AG10803 (cell line): Measurements from ENCODE around the gene PCSK7.

Experiments used
- DNase-seq: peaks from one replicate; pipeline ENCODE4 v3.0.0; 2010; ENCODE audit warnings: low read depth
- H3K4me3 ChIP-seq: 2 replicates; pipeline ENCODE4 v1.5.1; 2011; ENCODE audit warnings: mild to moderate bottlenecking, low read length, control low read depth
- TF ChIP-seq, protein P1 (sequence below): conservative IDR thresholded peaks from 2 replicates; pipeline ENCODE4 v1.5.1; 2011; ENCODE audit warnings: mild to moderate bottlenecking, low read length, control low read depth, inconsistent platforms

Gene PCSK7

DNA sequence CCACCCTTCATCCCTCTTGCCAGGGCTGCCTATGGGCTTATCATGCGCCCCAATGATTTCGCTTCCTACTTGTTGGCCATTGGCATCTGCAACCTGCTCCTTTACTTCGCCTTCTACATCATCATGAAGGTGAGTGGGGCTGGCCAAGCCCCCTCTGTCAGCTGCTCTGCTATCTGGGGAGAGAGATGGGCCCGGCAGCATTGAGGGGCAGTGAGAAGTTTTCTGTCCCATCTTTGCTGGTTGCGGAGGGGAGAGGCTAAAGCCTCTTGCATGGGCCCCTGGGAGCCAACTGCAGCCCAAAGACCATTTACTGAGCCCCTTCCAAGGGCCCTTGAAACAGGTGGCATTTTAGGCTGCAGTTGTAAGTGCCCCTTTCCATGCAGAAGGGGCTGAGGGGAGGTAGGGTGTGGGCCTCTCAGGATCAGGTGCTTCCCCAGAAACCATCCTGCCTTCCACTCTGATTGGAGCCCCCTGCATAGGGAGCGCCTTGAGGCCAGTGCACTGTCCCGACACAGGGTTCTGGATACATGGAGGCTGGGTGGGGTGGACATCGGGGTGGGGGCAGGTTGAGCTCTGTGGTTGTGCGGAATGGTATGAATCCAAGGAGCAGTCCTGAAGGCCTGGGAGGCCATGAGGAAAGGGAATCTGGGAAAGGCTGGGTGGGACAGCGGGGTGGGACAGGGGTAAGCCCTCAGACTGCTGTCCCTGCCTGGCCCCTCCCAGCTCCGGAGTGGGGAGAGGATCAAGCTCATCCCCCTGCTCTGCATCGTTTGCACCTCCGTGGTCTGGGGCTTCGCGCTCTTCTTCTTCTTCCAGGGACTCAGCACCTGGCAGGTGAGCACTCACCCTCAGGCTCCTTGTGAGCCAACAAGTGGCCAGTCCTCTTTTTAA is 38.5 kb downstream of the PCSK7 start:
- H3K4me3 ChIP-seq, result no peak overlapping the region
- TF ChIP-seq, protein P1, sequence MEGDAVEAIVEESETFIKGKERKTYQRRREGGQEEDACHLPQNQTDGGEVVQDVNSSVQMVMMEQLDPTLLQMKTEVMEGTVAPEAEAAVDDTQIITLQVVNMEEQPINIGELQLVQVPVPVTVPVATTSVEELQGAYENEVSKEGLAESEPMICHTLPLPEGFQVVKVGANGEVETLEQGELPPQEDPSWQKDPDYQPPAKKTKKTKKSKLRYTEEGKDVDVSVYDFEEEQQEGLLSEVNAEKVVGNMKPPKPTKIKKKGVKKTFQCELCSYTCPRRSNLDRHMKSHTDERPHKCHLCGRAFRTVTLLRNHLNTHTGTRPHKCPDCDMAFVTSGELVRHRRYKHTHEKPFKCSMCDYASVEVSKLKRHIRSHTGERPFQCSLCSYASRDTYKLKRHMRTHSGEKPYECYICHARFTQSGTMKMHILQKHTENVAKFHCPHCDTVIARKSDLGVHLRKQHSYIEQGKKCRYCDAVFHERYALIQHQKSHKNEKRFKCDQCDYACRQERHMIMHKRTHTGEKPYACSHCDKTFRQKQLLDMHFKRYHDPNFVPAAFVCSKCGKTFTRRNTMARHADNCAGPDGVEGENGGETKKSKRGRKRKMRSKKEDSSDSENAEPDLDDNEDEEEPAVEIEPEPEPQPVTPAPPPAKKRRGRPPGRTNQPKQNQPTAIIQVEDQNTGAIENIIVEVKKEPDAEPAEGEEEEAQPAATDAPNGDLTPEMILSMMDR, result no peak
- DNase-seq, result no peak

DNA sequence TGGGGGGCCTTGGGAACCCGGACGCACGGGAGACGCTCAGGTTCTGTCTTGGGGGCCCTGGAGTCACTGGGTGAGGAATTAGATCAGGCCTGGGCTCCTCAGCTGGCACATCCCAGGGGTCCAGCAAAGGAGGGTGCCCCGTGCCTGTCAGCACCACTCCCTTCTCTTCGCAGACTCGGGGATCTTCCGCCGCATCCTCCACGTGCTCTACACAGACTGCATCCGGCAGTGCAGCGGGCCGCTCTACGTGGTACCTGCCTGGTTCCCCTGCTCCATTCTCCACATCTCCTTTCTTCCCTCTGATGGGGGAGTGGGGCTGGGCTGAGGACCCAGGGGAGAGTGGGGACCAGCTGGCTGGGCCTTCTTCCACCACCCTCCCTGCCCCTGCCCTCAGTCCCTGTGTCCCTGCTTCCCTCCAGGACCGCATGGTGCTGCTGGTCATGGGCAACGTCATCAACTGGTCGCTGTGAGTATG is 39.4 kb downstream of the PCSK7 start:
- DNase-seq, result no peak
- TF ChIP-seq, protein P1, result no peak
- H3K4me3 ChIP-seq, result no peak overlapping the region

DNA sequence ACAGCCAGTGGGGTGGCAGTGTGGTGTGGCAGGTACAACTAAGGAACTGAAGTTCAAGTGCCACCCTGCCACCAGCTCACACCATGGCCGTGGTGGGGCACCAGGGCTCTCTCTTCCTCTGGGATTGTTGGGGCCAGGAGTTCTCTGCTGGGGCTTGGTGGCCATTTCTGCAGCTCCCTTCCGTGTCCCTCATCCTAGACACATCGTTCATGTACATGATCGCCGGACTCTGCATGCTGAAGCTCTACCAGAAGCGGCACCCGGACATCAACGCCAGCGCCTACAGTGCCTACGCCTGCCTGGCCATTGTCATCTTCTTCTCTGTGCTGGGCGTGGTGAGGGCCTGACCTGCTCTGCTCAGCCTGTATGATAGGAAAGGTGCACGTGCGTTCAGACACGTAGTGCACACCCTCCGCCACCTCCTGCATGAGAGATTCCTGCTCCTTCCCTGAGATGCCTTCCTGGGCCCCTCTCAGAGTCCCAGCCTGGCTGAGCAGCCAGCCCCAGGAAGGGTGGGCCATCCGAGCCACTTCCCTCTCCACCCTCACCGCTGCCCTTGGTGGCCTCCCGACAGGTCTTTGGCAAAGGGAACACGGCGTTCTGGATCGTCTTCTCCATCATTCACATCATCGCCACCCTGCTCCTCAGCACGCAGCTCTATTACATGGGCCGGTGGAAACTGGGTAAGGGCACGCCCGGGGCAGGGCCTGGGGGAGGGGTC is 40.0 kb downstream of the PCSK7 start:
- no peak for DNase-seq
- H3K4me3 ChIP-seq, result no peak overlapping the region
- TF ChIP-seq, protein P1, result no peak

DNA sequence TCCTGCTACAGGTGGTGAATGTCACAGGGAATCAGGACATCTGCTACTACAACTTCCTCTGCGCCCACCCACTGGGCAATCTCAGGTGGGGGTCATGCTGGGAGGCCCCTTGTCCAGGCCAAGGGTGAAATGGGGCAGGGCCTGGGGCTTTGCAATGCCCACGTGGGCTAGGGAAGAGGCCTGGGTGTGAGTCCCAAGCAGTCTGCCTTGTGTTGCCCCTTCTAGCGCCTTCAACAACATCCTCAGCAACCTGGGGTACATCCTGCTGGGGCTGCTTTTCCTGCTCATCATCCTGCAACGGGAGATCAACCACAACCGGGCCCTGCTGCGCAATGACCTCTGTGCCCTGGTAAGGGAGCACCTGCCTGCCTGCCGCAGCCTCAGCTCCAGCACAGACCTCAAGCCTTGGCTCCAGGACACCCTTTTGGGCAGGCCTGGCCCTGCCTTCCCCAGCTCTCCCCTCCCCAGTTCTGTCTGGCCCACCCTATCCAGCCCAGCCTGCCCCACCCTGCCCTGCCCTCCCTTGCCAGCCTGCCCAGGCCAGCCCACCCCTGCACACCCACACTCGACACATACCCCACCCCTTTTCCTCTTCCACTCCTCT is 41.8 kb downstream of the PCSK7 start:
- no peak overlapping the region for H3K4me3 ChIP-seq
- no peak for DNase-seq
- TF ChIP-seq, protein P1, result no peak

DNA sequence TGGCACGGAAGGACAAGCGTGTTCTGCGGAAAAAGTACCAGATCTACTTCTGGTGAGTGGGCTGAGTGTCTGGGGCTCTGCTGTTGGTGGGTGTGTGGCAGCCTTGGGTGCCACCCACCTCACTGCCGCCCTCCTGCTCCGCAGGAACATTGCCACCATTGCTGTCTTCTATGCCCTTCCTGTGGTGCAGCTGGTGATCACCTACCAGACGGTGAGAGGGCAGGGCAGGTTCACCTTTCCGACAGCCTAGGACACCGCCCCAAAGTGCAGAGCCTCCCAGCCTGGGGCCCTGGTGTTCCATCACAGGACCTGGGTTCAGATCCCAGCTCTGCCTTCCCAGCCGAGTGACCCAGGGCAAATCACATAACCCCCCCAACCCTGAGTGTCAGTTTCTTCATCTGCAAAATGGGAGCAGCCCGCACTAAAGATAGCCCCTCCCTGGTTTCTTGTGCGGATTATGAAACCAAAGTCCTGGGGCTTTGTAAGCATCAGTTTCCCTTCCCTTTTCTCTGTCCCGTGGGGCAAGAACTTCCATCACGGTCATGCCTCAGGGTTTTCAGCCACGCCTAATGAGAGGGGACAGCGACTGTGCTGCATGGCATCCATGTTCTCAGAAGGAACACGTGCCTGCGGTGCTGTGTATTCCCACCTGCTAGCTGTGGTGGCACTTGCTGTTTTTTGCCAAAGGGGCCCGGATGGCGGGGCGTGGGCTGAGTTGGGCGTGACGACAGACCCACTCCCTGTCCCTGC is 42.5 kb downstream of the PCSK7 start:
- no peak for DNase-seq
- H3K4me3 ChIP-seq, result no peak overlapping the region
- TF ChIP-seq, protein P1, result no peak

DNA sequence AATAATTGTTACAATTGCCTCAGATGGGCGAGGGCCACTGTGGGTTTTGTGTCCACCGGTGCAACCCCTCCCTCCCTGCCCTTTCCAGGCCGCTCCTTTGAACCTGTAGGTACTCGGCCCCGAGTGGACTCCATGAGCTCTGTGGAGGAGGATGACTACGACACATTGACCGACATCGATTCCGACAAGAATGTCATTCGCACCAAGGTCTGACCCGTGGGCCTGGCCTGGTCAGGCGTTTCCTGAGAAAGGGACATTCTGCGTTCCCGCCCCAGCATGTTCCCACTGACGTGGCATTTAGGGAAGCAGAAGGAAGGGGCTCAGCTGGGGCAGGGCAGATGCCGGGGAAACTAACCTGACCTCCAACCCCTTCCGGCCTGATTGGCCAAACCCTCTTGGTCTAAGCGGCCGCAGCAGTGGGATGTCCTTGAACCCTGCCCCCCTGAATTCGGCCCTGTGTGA is 43.2 kb downstream of the PCSK7 start:
- no peak overlapping the region for H3K4me3 ChIP-seq
- TF ChIP-seq, protein P1, result no peak
- no peak for DNase-seq
